SK-N-SH (cell line): ENCODE measurements around the gene DHRS12.

ENCODE experiments used
- CHD2 ChIP-seq: fragments of 150-350 bp; IDR thresholded peaks from 2 replicates; pipeline ENCODE4 v1.6.1; 2018; ENCODE audit warnings: low read length; ENCODE audit not compliant: partially characterized antibody
- FOXJ3 ChIP-seq: sonication (generic); formaldehyde crosslinking; IDR thresholded peaks from 2 replicates; pipeline ENCODE4 v1.5.1; 2020; ENCODE audit warnings: mild to moderate bottlenecking, missing genetic modification reagents
- MAX ChIP-seq: IDR thresholded peaks from 2 replicates; pipeline ENCODE4 v1.4.0; 2012; ENCODE audit warnings: low read depth
- POLR2AphosphoS5 ChIP-seq: IDR thresholded peaks from 2 replicates; pipeline ENCODE4 v1.6.1; 2012; ENCODE audit warnings: low read depth, low read length
- SMC3 ChIP-seq: IDR thresholded peaks from 2 replicates; pipeline ENCODE4 v1.6.1; 2012; ENCODE audit warnings: low read depth, low read length, improper control_type of control experiment
- TCF12 ChIP-seq: IDR thresholded peaks from 2 replicates; pipeline ENCODE4 v1.4.0; 2012
- TF ChIP-seq, protein P1 (sequence below): fragments of 200-600 bp; sonication (generic); IDR thresholded peaks from 2 replicates; pipeline ENCODE4 v1.6.1; 2017; ENCODE audit warnings: antibody characterized with exemption, mild to moderate bottlenecking, moderate library complexity
- TF ChIP-seq, protein P2 (sequence below): IDR thresholded peaks from 2 replicates; pipeline ENCODE4; 2012

- TF ChIP-seq FOXJ3 (CRISPR knock-in tag), result no peak
- TF ChIP-seq, protein P1, sequence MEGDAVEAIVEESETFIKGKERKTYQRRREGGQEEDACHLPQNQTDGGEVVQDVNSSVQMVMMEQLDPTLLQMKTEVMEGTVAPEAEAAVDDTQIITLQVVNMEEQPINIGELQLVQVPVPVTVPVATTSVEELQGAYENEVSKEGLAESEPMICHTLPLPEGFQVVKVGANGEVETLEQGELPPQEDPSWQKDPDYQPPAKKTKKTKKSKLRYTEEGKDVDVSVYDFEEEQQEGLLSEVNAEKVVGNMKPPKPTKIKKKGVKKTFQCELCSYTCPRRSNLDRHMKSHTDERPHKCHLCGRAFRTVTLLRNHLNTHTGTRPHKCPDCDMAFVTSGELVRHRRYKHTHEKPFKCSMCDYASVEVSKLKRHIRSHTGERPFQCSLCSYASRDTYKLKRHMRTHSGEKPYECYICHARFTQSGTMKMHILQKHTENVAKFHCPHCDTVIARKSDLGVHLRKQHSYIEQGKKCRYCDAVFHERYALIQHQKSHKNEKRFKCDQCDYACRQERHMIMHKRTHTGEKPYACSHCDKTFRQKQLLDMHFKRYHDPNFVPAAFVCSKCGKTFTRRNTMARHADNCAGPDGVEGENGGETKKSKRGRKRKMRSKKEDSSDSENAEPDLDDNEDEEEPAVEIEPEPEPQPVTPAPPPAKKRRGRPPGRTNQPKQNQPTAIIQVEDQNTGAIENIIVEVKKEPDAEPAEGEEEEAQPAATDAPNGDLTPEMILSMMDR, result no peak
- TF ChIP-seq, protein P2, sequence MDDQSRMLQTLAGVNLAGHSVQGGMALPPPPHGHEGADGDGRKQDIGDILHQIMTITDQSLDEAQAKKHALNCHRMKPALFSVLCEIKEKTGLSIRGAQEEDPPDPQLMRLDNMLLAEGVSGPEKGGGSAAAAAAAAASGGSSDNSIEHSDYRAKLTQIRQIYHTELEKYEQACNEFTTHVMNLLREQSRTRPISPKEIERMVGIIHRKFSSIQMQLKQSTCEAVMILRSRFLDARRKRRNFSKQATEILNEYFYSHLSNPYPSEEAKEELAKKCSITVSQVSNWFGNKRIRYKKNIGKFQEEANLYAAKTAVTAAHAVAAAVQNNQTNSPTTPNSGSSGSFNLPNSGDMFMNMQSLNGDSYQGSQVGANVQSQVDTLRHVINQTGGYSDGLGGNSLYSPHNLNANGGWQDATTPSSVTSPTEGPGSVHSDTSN, result no peak
- TF ChIP-seq POLR2AphosphoS5, result no peak
- TF ChIP-seq TCF12, result no peak
- no peak for TF ChIP-seq CHD2
- no peak for TF ChIP-seq SMC3
- no peak for TF ChIP-seq MAX
Observed at GRCh38 chr13:51772781-51773180, 31.2 kb downstream of the DHRS12 start.
